ENCODE measurements around the gene ITPR3. TPM values are rescaled to one million over a fixed set of nuclear protein-coding genes. Genes with fewer than 3 reads are reported as not detected.

Gene ITPR3
- polyA plus RNA-seq, 1 donor (not counting 4 experiments of a cell fraction or from before 2014, with no cell fraction given) = 43.3 TPM

DNA sequence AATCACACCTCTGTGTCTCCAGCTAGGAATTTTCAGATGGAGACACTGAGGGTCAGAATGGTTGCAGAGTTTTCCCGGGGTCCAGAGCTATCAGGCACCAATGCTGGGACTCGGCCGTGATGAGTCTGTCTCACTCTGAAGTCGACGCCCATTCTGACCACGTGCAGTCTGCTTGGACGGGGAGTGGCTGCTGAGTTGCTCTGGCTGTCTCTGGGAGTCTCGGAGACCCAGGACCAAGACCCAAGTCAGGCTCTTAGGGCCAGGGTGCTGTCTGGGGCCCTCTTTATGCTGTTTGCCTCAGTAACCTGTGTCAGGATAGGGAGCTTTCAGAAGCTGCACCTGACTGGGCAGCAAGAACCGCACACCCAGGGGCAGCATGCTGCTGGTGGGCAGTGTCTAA, 121.0 kb downstream of the ITPR3 start:
- no peak for TF ChIP-seq EZH2 (IDR thresholded peaks at IDR 0.05; ENCODE audit: low read length)
- TF ChIP-seq, protein P1, sequence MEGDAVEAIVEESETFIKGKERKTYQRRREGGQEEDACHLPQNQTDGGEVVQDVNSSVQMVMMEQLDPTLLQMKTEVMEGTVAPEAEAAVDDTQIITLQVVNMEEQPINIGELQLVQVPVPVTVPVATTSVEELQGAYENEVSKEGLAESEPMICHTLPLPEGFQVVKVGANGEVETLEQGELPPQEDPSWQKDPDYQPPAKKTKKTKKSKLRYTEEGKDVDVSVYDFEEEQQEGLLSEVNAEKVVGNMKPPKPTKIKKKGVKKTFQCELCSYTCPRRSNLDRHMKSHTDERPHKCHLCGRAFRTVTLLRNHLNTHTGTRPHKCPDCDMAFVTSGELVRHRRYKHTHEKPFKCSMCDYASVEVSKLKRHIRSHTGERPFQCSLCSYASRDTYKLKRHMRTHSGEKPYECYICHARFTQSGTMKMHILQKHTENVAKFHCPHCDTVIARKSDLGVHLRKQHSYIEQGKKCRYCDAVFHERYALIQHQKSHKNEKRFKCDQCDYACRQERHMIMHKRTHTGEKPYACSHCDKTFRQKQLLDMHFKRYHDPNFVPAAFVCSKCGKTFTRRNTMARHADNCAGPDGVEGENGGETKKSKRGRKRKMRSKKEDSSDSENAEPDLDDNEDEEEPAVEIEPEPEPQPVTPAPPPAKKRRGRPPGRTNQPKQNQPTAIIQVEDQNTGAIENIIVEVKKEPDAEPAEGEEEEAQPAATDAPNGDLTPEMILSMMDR (optimal IDR thresholded peaks at IDR 0.05 in 1 of 3, IDR thresholded peaks at IDR 0.05 in 1 of 3, conservative IDR thresholded peaks at IDR 0.05 in 1 of 3; ENCODE audit: extremely low read depth in 1 of 3, insufficient read depth in 2 of 3, low read length in 3 of 3) = no peak
- no peaks in the 10 kb centered on the region for H4K20me1 ChIP-seq (ENCODE audit: control insufficient read depth, extremely low read depth, insufficient read depth, low read length)
- peaks cover 16% of the 10 kb centered on the region for H3K4me1 ChIP-seq (ENCODE audit: control insufficient read depth, extremely low read depth, insufficient read depth, low read length)
- FAIRE-seq = no peak
- H3K79me2 ChIP-seq (ENCODE audit: control insufficient read depth, insufficient read depth, low read length) = no peaks in the 10 kb centered on the region
- H3K4me3 ChIP-seq (ENCODE audit: control insufficient read depth in 2 of 3, extremely low read depth in 1 of 3, insufficient read depth in 2 of 3, low read depth in 1 of 3, low read length in 3 of 3) = no peak overlapping the region
- peaks cover 2% of the 10 kb centered on the region for H3K9me1 ChIP-seq (ENCODE audit: control insufficient read depth, extremely low read depth, insufficient read depth, low read length)
- no peaks in the 10 kb centered on the region for H3K9me3 ChIP-seq (ENCODE audit: control insufficient read depth, low read depth, low read length)
- no peaks in the 10 kb centered on the region for H3K36me3 ChIP-seq (ENCODE audit: control insufficient read depth in 2 of 2, extremely low read depth in 1 of 2, insufficient read depth in 2 of 2, low read length in 2 of 2)
- H3K27ac ChIP-seq (ENCODE audit: control insufficient read depth, insufficient read depth, low read length) = no peak overlapping the region
- no peak overlapping the region for H2AFZ ChIP-seq (ENCODE audit: control insufficient read depth, low read length)
- H3K4me2 ChIP-seq (ENCODE audit: control insufficient read depth, extremely low read depth, insufficient read depth, low read depth, low read length) = no peak overlapping the region
- H3K9ac ChIP-seq (ENCODE audit: control insufficient read depth, extremely low read depth, insufficient read depth, low read length) = no peak overlapping the region
- peaks cover 5% of the 10 kb centered on the region for H3K27me3 ChIP-seq (ENCODE audit: control insufficient read depth, extremely low read depth, insufficient read depth, low read length)
- dilution Hi-C loops (cut with MboI; ENCODE audit: extremely low pct_ligation_motif_present, low sequenced_read_pairs) = no loop called here
- no peak for DNase-seq (ENCODE audit: low read depth, low spot score)

DNA sequence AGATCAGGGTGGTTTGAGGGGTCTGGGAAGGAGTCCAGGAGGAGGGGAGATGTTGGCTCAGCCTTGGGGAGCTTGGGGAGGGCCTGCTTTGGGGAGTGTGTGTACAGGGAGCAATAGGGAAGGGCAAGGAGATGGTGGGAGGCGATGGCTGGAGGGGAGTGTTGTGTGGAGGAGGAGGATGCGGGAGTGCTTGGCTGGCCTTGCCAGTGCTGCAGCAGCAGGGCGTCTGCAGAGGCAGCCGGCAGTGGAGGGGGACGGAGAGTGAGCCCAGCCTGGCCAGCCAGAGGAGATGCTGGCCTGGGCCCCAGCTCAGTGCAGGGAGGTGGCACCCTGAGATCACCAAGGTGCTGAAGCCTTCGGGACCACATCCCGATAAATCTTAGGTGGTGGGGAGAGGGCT, 121.7 kb downstream of the ITPR3 start:
- no peaks in the 10 kb centered on the region for H3K9me3 ChIP-seq (ENCODE audit: control insufficient read depth, low read depth, low read length)
- peaks cover 16% of the 10 kb centered on the region for H3K4me1 ChIP-seq (ENCODE audit: control insufficient read depth, extremely low read depth, insufficient read depth, low read length)
- DNase-seq (ENCODE audit: low read depth, low spot score) (no peak), FAIRE-seq (no peak)
- no peaks in the 10 kb centered on the region for H3K79me2 ChIP-seq (ENCODE audit: control insufficient read depth, insufficient read depth, low read length)
- H3K27me3 ChIP-seq (ENCODE audit: control insufficient read depth, extremely low read depth, insufficient read depth, low read length) = peaks cover 5% of the 10 kb centered on the region
- H3K27ac ChIP-seq (ENCODE audit: control insufficient read depth, insufficient read depth, low read length) = no peak overlapping the region
- H4K20me1 ChIP-seq (ENCODE audit: control insufficient read depth, extremely low read depth, insufficient read depth, low read length) = no peaks in the 10 kb centered on the region
- dilution Hi-C loops (cut with MboI; ENCODE audit: extremely low pct_ligation_motif_present, low sequenced_read_pairs) = no loop called here
- H3K36me3 ChIP-seq (ENCODE audit: control insufficient read depth in 2 of 2, extremely low read depth in 1 of 2, insufficient read depth in 2 of 2, low read length in 2 of 2) = no peaks in the 10 kb centered on the region
- no peak overlapping the region for H3K4me3 ChIP-seq (ENCODE audit: control insufficient read depth in 2 of 3, extremely low read depth in 1 of 3, insufficient read depth in 2 of 3, low read depth in 1 of 3, low read length in 3 of 3)
- TF ChIP-seq EZH2 (IDR thresholded peaks at IDR 0.05; ENCODE audit: low read length) = no peak
- no peak overlapping the region for H2AFZ ChIP-seq (ENCODE audit: control insufficient read depth, low read length)
- H3K9me1 ChIP-seq (ENCODE audit: control insufficient read depth, extremely low read depth, insufficient read depth, low read length) = peaks cover 2% of the 10 kb centered on the region
- no peak overlapping the region for H3K4me2 ChIP-seq (ENCODE audit: control insufficient read depth, extremely low read depth, insufficient read depth, low read depth, low read length)
- no peak overlapping the region for H3K9ac ChIP-seq (ENCODE audit: control insufficient read depth, extremely low read depth, insufficient read depth, low read length)

Measured in keratinocyte (primary cell).